Neuron (in vitro differentiated cells): ENCODE data around the gene PCDHGA11.
"Not testable (repeated sequence)": the region's sequence is repeated elsewhere in the genome, so short reads cannot be mapped to it uniquely, and the experiment has no call there.

Source experiments
- H2AFZ ChIP-seq: one replicate; pipeline ENCODE4 v1.6.1; 2013; ENCODE audit warnings: low read depth, mild to moderate bottlenecking, inconsistent platforms, low read length, moderate library complexity
- H3K27me3 ChIP-seq: one replicate; pipeline ENCODE4 v1.6.1; 2013; ENCODE audit warnings: low read length; ENCODE audit not compliant: insufficient read depth
- H3K36me3 ChIP-seq: one replicate; pipeline ENCODE4 v1.6.1; 2013; ENCODE audit warnings: low read length; ENCODE audit not compliant: insufficient read depth
- H3K4me1 ChIP-seq: one replicate; pipeline ENCODE4 v1.6.1; 2013; ENCODE audit warnings: low read length; ENCODE audit not compliant: insufficient read depth
- H3K4me3 ChIP-seq: 2 replicates; pipeline ENCODE4 v1.5.1; 2013; ENCODE audit warnings: mild to moderate bottlenecking, low read length, moderate library complexity
- H3K9me3 ChIP-seq: one replicate; pipeline ENCODE4 v1.6.1; 2013; ENCODE audit warnings: low read length

Gene PCDHGA11

GRCh38 chr5:141430332-141431113 lies 9.7 kb downstream of the PCDHGA11 start, which contains the start of gene PCDHGA12:
Gene PCDHGA12 (plus strand): TSS chr5:141430507. CDS start chr5:141430760, 253 bp downstream.
- Histone ChIP-seq H3K27me3 (no peaks in the 10 kb centered on the region), H3K9me3 (peaks cover 53% of the 10 kb centered on the region), H2AFZ (no peak within 1 kb of the TSS), H3K4me3 (no peak within 1 kb of the TSS), H3K36me3 (peaks cover 41% of the 10 kb centered on the region), H3K4me1 (no peaks in the 10 kb centered on the region)

GRCh38 chr5:141431286-141431685 lies 10.4 kb downstream of the PCDHGA11 start:
- H3K9me3 ChIP-seq, result peaks cover 53% of the 10 kb centered on the region
- H3K36me3 ChIP-seq, result peaks cover 35% of the 10 kb centered on the region

DNA sequence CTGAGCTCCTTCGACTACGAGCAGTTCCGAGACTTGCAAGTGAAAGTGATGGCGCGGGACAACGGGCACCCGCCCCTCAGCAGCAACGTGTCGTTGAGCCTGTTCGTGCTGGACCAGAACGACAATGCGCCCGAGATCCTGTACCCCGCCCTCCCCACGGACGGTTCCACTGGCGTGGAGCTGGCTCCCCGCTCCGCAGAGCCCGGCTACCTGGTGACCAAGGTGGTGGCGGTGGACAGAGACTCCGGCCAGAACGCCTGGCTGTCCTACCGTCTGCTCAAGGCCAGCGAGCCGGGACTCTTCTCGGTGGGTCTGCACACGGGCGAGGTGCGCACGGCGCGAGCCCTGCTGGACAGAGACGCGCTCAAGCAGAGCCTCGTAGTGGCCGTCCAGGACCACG lies 11.5 kb downstream of the PCDHGA11 start:
- H3K9me3 ChIP-seq, result peaks cover 46% of the 10 kb centered on the region

More at GRCh38 chr5:141431286-141431685, 10.4 kb downstream of the PCDHGA11 start:
- Histone ChIP-seq H2AFZ (no peak overlapping the region), H3K4me1 (no peaks in the 10 kb centered on the region), H3K4me3 (no peak overlapping the region), H3K27me3 (no peaks in the 10 kb centered on the region)

GRCh38 chr5:141432726-141433125 lies 11.9 kb downstream of the PCDHGA11 start:
- Histone ChIP-seq H3K36me3 (peaks cover 22% of the 10 kb centered on the region), H3K9me3 (peaks cover 42% of the 10 kb centered on the region)
- H3K4me1 ChIP-seq, H2AFZ ChIP-seq, H3K27me3 ChIP-seq, H3K4me3 ChIP-seq: not testable (repeated sequence)

More for the DNA sequence above, 11.5 kb downstream of the PCDHGA11 start:
- H3K36me3 ChIP-seq, result peaks cover 26% of the 10 kb centered on the region
- not testable (repeated sequence) for H3K4me1 ChIP-seq, H2AFZ ChIP-seq, H3K4me3 ChIP-seq, H3K27me3 ChIP-seq

GRCh38 chr5:141434006-141434405 lies 13.2 kb downstream of the PCDHGA11 start:
- Histone ChIP-seq H2AFZ (no peak overlapping the region), H3K9me3 (peaks cover 32% of the 10 kb centered on the region), H3K4me3 (no peak overlapping the region), H3K27me3 (no peaks in the 10 kb centered on the region), H3K36me3 (peaks cover 14% of the 10 kb centered on the region), H3K4me1 (no peaks in the 10 kb centered on the region)

DNA sequence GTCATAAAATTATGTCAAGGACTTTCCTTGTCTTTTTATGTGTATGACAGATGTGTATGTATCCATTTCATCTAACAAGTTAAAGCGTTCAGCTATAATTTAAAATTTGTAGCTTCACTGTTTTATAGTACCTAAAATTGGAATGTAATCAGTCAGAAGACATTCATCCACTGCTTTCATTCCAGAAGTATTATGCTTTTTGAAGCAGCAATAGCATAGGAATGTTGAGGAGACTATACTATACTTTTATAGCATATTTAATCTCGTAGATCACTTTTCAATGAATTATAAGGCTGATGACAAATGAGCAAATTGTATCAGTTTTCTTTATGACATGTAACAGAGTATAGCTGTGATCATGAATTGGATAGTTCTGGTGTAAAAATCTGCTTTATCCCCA lies 16.4 kb downstream of the PCDHGA11 start:
- H3K36me3 ChIP-seq, result no peaks in the 10 kb centered on the region

DNA sequence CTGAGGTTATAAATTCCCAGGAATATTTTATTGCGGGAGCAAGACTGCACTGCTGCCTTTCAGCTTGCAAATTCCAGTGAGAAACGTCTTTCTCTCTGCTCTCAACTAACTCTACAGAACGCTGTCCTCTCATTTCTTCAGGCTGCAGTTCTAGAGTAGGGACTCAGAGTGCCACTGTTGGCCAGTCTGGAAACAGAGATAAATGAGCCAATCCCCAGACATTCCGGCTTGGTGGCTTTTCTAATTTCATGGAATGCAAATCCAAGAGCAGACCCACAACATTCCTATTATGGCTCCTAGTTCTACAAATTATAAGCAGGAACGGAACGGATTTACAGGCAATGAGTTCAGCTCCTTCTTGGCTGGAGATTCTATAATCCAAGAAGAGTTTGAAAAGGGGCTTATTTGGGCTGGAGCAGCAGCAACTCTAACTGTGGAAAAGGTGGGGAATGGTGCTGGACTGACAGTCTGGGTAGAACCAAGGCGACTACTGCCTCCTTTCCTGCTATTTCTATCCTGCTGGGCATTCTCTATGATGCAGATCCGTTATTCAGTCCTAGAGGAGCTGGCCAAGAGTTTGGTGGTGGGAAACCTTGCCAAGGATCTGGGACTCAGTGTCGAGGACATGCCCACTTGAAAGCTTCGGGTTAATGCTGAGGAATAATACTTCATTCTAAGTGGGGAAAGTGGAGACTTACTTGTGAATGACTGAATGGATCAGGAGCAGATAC lies 18.7 kb downstream of the PCDHGA11 start:
- H2AFZ ChIP-seq, result no peak overlapping the region
- no peaks in the 10 kb centered on the region for H3K36me3 ChIP-seq
- H3K27me3 ChIP-seq, result no peaks in the 10 kb centered on the region
- no peak overlapping the region for H3K4me3 ChIP-seq
- peaks cover 25% of the 10 kb centered on the region for H3K9me3 ChIP-seq
- no peaks in the 10 kb centered on the region for H3K4me1 ChIP-seq

More for the DNA sequence above, 16.4 kb downstream of the PCDHGA11 start:
- Histone ChIP-seq H3K4me3 (no peak overlapping the region), H3K4me1 (no peaks in the 10 kb centered on the region), H2AFZ (no peak overlapping the region), H3K27me3 (no peaks in the 10 kb centered on the region), H3K9me3 (peaks cover 33% of the 10 kb centered on the region)

DNA sequence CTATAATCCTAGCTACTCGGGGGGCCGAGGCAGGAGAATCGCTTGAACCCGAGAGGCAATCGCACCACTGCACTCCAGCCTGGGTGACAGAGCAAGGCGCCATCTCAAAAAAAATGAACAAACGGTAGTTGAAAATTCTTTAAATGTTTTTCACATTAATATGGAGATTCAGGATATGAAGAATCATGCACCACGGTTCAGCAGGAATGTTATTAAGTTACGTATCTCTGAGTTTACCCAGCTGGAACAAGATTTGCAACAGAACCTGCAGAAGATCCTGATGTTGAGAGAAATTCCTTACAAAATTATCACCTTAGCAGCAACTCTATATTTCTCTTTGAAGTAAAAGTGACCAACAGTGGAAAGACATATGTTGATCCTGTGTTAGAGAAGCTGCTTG lies 19.5 kb downstream of the PCDHGA11 start:
- no peak overlapping the region for H2AFZ ChIP-seq
- no peaks in the 10 kb centered on the region for H3K36me3 ChIP-seq
- H3K9me3 ChIP-seq, result peaks cover 25% of the 10 kb centered on the region
- no peaks in the 10 kb centered on the region for H3K27me3 ChIP-seq
- no peaks in the 10 kb centered on the region for H3K4me1 ChIP-seq
- H3K4me3 ChIP-seq, result no peak overlapping the region

DNA sequence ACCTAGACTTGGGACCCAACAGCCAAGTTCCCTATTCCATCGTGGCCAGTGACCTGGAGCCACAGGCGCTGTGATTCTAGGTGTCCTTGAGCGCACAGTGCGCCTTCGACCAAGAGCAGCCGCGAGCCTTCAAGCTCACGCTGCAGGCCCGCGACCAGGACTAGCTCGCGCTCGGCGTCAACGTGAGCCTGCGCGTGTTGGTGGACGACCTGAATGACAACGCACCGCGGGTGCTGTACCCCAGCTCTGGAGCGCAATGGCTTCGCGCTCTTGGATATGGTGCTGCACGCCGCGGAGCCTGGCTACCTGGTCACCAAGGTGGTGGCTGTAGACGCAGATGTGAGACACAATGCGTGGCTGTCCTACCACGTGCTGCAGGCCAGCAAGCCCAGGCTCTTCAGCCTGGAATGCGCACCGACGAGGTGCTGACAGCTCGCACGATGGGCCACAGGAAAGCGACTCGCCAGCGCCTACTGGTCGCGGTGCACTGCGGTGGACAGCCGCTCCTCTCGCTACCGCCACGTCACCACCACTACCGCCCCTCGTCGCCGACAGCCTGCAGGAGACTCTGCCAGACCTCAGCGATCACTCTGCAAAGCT lies 20.8 kb downstream of the PCDHGA11 start:
- Histone ChIP-seq H3K9me3 (peaks cover 23% of the 10 kb centered on the region), H3K27me3 (no peaks in the 10 kb centered on the region), H3K4me3 (no peak overlapping the region), H3K36me3 (no peaks in the 10 kb centered on the region), H2AFZ (no peak overlapping the region), H3K4me1 (no peaks in the 10 kb centered on the region)

DNA sequence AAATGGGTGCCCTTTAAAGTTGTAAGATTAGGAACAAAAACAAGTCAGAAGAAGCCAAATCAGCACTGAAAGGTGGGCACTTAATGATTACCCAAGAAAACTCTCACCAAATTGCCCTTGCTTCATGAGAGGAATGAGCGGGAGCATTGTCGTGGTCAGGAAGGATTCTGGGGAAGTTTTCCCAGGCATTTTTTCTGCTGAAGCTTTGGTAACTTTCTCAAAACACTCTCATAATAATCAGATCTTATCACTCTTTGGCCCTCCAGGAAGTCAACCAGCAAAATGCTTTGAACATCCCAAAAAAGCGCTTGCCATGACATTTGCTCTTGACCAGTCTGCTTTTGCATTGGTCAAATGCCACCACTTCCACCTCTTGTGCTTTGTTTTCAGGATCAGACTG lies 44.5 kb downstream of the PCDHGA11 start:
- Histone ChIP-seq H3K27me3 (no peaks in the 10 kb centered on the region), H3K4me1 (no peaks in the 10 kb centered on the region), H3K9me3 (peaks cover 6% of the 10 kb centered on the region), H3K4me3 (no peak overlapping the region), H2AFZ (no peak overlapping the region), H3K36me3 (peaks cover 3% of the 10 kb centered on the region)
